Activated T-cell treated with anti-CD3 and anti-CD28 coated beads, Interleukin-2, amount 50 U/mL, for 72 hours (primary cell): ENCODE measurements around the gene SLC6A6. TPM values are rescaled to one million over a fixed set of nuclear protein-coding genes. Genes with fewer than 3 reads are reported as not detected.

ENCODE experiments used
- ATAC-seq, 2 donors: fragments of 150-1000 bp; cut with Tn5 transposase; replicated peaks in 1 of 2; 2 replicates each; pipeline ENCODE4 v1.10.0; 2021; ENCODE audit warnings: moderate library complexity in 2 of 2, mild to moderate bottlenecking in 1 of 2
- DNase-seq, 2 donors: peaks; one replicate each; pipeline ENCODE4 v3.0.0; 2021 to 2022; ENCODE audit warnings: mixed read lengths in 1 of 2
- H3K27ac Mint-ChIP-seq: one replicate; pipeline ENCODE4 v1.8.0; 2022; ENCODE audit warnings: mild to moderate bottlenecking, moderate library complexity, mixed read lengths
- H3K27me3 Mint-ChIP-seq: one replicate; pipeline ENCODE4 v1.8.0; 2022; ENCODE audit warnings: low read depth, mixed read lengths
- H3K36me3 Mint-ChIP-seq, 2 donors: one replicate each; pipeline ENCODE4 v1.8.0; 2022; ENCODE audit warnings: mixed read lengths in 2 of 2, mild to moderate bottlenecking in 1 of 2; ENCODE audit not compliant: insufficient read depth in 2 of 2
- H3K4me1 Mint-ChIP-seq: one replicate; pipeline ENCODE4 v1.8.0; 2022; ENCODE audit warnings: low read depth, mixed read lengths
- H3K4me3 Mint-ChIP-seq, 2 donors: one replicate each; pipeline ENCODE4 v1.8.0; 2022; ENCODE audit warnings: mild to moderate bottlenecking in 2 of 2, mixed read lengths in 2 of 2, moderate library complexity in 2 of 2
- H3K9me3 Mint-ChIP-seq, 2 donors: one replicate each; pipeline ENCODE4 v1.8.0; 2022; ENCODE audit warnings: mixed read lengths in 2 of 2
- total RNA-seq, 2 donors: library from RNA; stranded (reverse); gene quantifications; one replicate each; pipeline ENCODE4 v1.2.3, GENCODE V29; 2022

Gene SLC6A6
- total RNA-seq, 2 donors from 2014 or later: 35.4 to 39.2 TPM

DNA sequence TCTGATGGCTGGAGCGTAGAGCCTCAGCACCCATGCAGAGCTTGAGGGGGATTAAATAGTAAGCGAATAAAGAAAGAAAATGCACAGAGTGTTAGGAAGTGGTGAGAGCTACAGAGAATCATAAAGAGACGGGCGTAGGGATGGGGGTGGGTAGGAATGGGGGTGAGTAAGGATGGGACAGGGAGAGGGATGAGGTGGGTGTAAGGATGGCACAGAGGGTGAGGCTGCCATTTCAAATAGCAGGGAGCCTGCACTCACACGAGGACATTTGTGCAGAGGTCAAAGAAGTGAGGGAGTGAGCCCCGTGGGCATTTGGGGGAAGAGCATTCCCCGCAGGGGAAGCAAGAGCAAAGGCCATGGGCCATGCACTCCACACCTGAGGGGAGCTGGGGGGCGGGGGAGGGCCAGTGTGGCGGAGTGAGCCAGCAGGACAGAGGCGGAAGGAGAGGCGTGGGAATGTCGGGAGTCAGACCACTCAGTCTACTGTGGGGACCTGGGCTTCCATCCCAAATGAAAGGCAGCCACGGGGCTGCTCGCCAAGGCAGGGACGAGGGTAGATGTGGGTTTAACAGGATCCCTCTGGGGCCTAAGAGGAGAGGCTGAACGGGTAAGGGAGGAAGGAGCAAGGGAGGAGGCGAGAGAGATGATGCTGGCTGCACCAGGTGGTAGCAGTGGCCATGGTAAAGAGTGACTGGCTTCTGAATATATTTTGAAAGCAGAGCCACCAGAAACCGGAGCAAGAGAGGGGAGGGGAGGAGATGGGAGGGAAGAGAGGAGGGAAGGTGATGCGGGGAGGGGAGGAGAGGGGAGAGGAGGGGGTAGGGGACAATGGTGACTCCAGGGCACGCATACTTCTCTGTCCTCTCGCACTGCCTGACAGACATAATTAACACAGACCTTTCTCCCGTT, 35.2 kb upstream of the SLC6A6 start:
- Mint-ChIP-seq H3K36me3 (no peaks in the 10 kb centered on the region), H3K4me3 (no peak overlapping the region), H3K4me1 (no peaks in the 10 kb centered on the region), H3K9me3 (no peaks in the 10 kb centered on the region), H3K27me3 (no peaks in the 10 kb centered on the region), H3K27ac (no peak overlapping the region)
- ATAC-seq: no peak
- no peak for DNase-seq

DNA sequence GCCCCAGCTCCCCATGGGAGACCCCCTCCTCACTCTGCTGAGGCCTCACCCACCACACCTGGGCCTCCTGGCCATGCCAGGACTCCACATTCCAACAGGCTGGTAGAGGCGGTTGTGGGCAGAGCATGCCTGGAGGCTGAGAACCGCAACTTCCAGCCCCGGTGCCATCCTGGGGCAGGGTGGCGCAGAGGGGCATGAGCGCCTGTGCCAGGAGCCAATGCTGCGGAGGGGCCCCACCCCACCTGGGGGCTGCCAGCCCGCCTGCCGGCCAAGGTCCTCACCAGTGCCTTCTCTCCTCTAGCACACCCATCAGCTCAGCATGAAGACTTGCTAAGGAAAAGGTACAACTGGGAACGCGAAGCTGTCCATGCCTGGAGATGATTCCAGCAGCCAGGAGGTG, 34.3 kb upstream of the SLC6A6 start:
- Mint-ChIP-seq H3K4me3 (no peak overlapping the region), H3K36me3 (no peaks in the 10 kb centered on the region), H3K9me3 (no peaks in the 10 kb centered on the region), H3K27ac (no peak overlapping the region), H3K4me1 (no peaks in the 10 kb centered on the region), H3K27me3 (no peaks in the 10 kb centered on the region)
- DNase-seq (no peak), ATAC-seq (no peak)

GRCh38 chr3:14368885-14369284, 33.5 kb upstream of the SLC6A6 start:
- no peak overlapping the region for H3K27ac Mint-ChIP-seq
- H3K9me3 Mint-ChIP-seq: no peaks in the 10 kb centered on the region
- H3K36me3 Mint-ChIP-seq: no peaks in the 10 kb centered on the region
- DNase-seq: no peak
- ATAC-seq: no peak
- H3K27me3 Mint-ChIP-seq: no peaks in the 10 kb centered on the region
- H3K4me3 Mint-ChIP-seq: no peak overlapping the region
- H3K4me1 Mint-ChIP-seq: no peaks in the 10 kb centered on the region

- Mint-ChIP-seq H3K4me1 (no peaks in the 10 kb centered on the region), H3K36me3 (no peaks in the 10 kb centered on the region), H3K27me3 (no peaks in the 10 kb centered on the region), H3K9me3 (no peaks in the 10 kb centered on the region), H3K27ac (no peak overlapping the region), H3K4me3 (no peak overlapping the region)
- no peak for ATAC-seq
- no peak for DNase-seq
Observed at GRCh38 chr3:14369675-14370669, 32.4 kb upstream of the SLC6A6 start.

- DNase-seq: no peak
- Mint-ChIP-seq H3K27me3 (no peaks in the 10 kb centered on the region), H3K36me3 (no peaks in the 10 kb centered on the region), H3K27ac (no peak overlapping the region), H3K4me1 (no peaks in the 10 kb centered on the region), H3K9me3 (no peaks in the 10 kb centered on the region), H3K4me3 (no peak overlapping the region)
- no peak for ATAC-seq
Observed at GRCh38 chr3:14370720-14371572, 31.5 kb upstream of the SLC6A6 start.

- H3K27ac Mint-ChIP-seq: no peak overlapping the region
- no peak overlapping the region for H3K4me3 Mint-ChIP-seq
- ATAC-seq: peak in 1 of 2 donors; percentile 52
- H3K36me3 Mint-ChIP-seq: no peaks in the 10 kb centered on the region
- peak in 1 of 2 donors; percentile 17 for DNase-seq
- H3K9me3 Mint-ChIP-seq: no peaks in the 10 kb centered on the region
- H3K27me3 Mint-ChIP-seq: no peaks in the 10 kb centered on the region
- no peaks in the 10 kb centered on the region for H3K4me1 Mint-ChIP-seq
Observed at GRCh38 chr3:14371573-14372474, 30.6 kb upstream of the SLC6A6 start.

- Mint-ChIP-seq H3K4me3 (no peak overlapping the region), H3K36me3 (no peaks in the 10 kb centered on the region), H3K4me1 (peaks cover 5% of the 10 kb centered on the region), H3K9me3 (no peaks in the 10 kb centered on the region), H3K27me3 (no peaks in the 10 kb centered on the region), H3K27ac (no peak overlapping the region)
- ATAC-seq (no peak), DNase-seq (no peak)
Observed at GRCh38 chr3:14372587-14372986, 29.8 kb upstream of the SLC6A6 start.

GRCh38 chr3:14373753-14374376, 28.5 kb upstream of the SLC6A6 start:
- DNase-seq: no peak
- Mint-ChIP-seq H3K4me3 (no peak overlapping the region), H3K36me3 (no peaks in the 10 kb centered on the region), H3K27ac (no peak overlapping the region), H3K27me3 (no peaks in the 10 kb centered on the region), H3K9me3 (no peaks in the 10 kb centered on the region), H3K4me1 (peaks cover 13% of the 10 kb centered on the region)
- no peak for ATAC-seq

DNA sequence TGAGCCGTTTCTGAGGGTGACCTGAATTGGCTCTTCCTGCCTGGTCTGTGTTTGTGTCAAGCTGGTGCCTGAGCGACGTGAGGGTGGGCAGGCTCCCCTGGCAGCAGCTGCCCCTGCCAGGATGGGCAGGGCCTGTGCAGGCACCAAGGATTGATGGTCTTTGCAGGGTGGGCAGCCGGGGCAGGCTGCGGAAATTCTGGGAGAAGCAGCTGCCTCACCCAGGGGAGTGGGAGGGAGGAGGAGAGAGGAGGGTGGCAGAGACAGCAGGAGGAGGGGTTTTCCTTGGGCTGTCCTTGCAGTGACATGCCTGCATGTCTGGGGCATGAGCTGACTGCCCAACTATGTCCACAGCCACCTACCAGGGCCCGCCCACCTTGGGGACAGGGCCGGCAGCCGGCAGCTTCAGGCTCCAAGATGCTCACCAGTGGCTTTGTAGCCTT, 27.9 kb upstream of the SLC6A6 start:
- Mint-ChIP-seq H3K4me3 (no peak overlapping the region), H3K27me3 (no peaks in the 10 kb centered on the region), H3K36me3 (no peaks in the 10 kb centered on the region), H3K4me1 (peaks cover 13% of the 10 kb centered on the region), H3K27ac (no peak overlapping the region), H3K9me3 (no peaks in the 10 kb centered on the region)
- DNase-seq (no peak), ATAC-seq (no peak)

- H3K36me3 Mint-ChIP-seq: no peaks in the 10 kb centered on the region
- no peak for ATAC-seq
- H3K4me3 Mint-ChIP-seq: no peak overlapping the region
- no peaks in the 10 kb centered on the region for H3K27me3 Mint-ChIP-seq
- no peak for DNase-seq
- no peaks in the 10 kb centered on the region for H3K9me3 Mint-ChIP-seq
- H3K27ac Mint-ChIP-seq: no peak overlapping the region
- H3K4me1 Mint-ChIP-seq: peaks cover 13% of the 10 kb centered on the region
Observed at GRCh38 chr3:14375192-14375591, 27.2 kb upstream of the SLC6A6 start.

GRCh38 chr3:14376348-14377043, 25.9 kb upstream of the SLC6A6 start:
- H3K4me1 Mint-ChIP-seq: peaks cover 13% of the 10 kb centered on the region
- H3K27ac Mint-ChIP-seq: no peak overlapping the region
- no peak overlapping the region for H3K4me3 Mint-ChIP-seq
- peaks cover 0 to 2% of the 10 kb centered on the region in 2 donors for H3K9me3 Mint-ChIP-seq
- DNase-seq (no peak), ATAC-seq (no peak)
- no peaks in the 10 kb centered on the region for H3K36me3 Mint-ChIP-seq
- H3K27me3 Mint-ChIP-seq: no peaks in the 10 kb centered on the region
